ENCODE data around the gene LYRM4. TPM values are rescaled to one million over a fixed set of nuclear protein-coding genes. Genes with fewer than 3 reads are reported as not detected.

LYRM4 gene
- total and polyA plus RNA-seq, 2 donors (not counting 1 experiment from before 2014, with no cell fraction given): 22.1 to 29.5 TPM

- CTCF ChIA-PET: no interaction called here
- POLR2A ChIA-PET: no interaction called here
- Histone ChIP-seq H3K27me3 (replicated peaks in 1 of 4; ENCODE audit: control extremely low read depth in 1 of 4, control insufficient read depth in 3 of 4, insufficient read depth in 4 of 4, low read length in 3 of 4) (no peaks in the 10 kb centered on the region), H3K9ac (ENCODE audit: low read length) (no peak overlapping the region), H3K36me3 (replicated peaks in 1 of 2; ENCODE audit: control extremely low read depth in 1 of 2, control insufficient read depth in 1 of 2, extremely low read depth in 1 of 2, insufficient read depth in 2 of 2, low read length in 1 of 2) (no peaks in the 10 kb centered on the region), H4K20me1 (ENCODE audit: control insufficient read depth, insufficient read depth, low read length, poor library complexity, severe bottlenecking) (no peaks in the 10 kb centered on the region), H3K4me1 (ENCODE audit: control insufficient read depth in 2 of 2, insufficient read depth in 2 of 2, low read length in 2 of 2) (no peaks in the 10 kb centered on the region), H3K4me2 (replicated peaks; ENCODE audit: low read depth, low read length, poor library complexity, severe bottlenecking) (no peak overlapping the region), H3K9me3 (ENCODE audit: control extremely low read depth in 1 of 3, control insufficient read depth in 2 of 3, insufficient read depth in 1 of 3, low read length in 2 of 3) (no peaks in the 10 kb centered on the region), H3K79me2 (ENCODE audit: control insufficient read depth, insufficient read depth, low read length) (no peaks in the 10 kb centered on the region), H2AFZ (ENCODE audit: insufficient read depth, low read depth, low read length, poor library complexity, severe bottlenecking) (no peak overlapping the region), H3K4me3 (ENCODE audit: control extremely low read depth in 1 of 5, extremely low read depth in 1 of 5, insufficient read depth in 1 of 5, low read depth in 2 of 5, low read length in 4 of 5) (no peak overlapping the region), H3K27ac (ENCODE audit: low read length in 2 of 2) (no peak overlapping the region)
- intact Hi-C loops (cut with micrococcal nuclease): no loop called here
- no peaks in the 10 kb centered on the region for H3K4me1 Mint-ChIP-seq
- no peaks in the 10 kb centered on the region for H3K27me3 Mint-ChIP-seq
- no peak for DNase-seq
- no peak for ATAC-seq (ENCODE audit: low read depth)
- TF ChIP-seq, protein P1, sequence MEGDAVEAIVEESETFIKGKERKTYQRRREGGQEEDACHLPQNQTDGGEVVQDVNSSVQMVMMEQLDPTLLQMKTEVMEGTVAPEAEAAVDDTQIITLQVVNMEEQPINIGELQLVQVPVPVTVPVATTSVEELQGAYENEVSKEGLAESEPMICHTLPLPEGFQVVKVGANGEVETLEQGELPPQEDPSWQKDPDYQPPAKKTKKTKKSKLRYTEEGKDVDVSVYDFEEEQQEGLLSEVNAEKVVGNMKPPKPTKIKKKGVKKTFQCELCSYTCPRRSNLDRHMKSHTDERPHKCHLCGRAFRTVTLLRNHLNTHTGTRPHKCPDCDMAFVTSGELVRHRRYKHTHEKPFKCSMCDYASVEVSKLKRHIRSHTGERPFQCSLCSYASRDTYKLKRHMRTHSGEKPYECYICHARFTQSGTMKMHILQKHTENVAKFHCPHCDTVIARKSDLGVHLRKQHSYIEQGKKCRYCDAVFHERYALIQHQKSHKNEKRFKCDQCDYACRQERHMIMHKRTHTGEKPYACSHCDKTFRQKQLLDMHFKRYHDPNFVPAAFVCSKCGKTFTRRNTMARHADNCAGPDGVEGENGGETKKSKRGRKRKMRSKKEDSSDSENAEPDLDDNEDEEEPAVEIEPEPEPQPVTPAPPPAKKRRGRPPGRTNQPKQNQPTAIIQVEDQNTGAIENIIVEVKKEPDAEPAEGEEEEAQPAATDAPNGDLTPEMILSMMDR (IDR thresholded peaks at IDR 0.05): no peak
- TF ChIP-seq EZH2 (IDR thresholded peaks at IDR 0.05; ENCODE audit: borderline replicate concordance, insufficient read depth, low read depth, low read length, poor library complexity, severe bottlenecking): no peak
- no peaks in the 10 kb centered on the region for H3K9me3 Mint-ChIP-seq (ENCODE audit: insufficient read depth)
- no peak overlapping the region for H3K27ac Mint-ChIP-seq
- 100% methylated on average over 1 of the region's 4 CpGs for WGBS (ENCODE audit: insufficient coverage)
- H3K4me3 Mint-ChIP-seq: no peak overlapping the region
Measured at GRCh38 chr6:5160206-5160605, 100.5 kb downstream of the LYRM4 start.

GRCh38 chr6:5159162-5159561 lies 101.6 kb downstream of the LYRM4 start:
- no peaks in the 10 kb centered on the region for H3K4me1 Mint-ChIP-seq
- H3K27me3 Mint-ChIP-seq: no peaks in the 10 kb centered on the region
- H3K27ac ChIP-seq (ENCODE audit: low read length in 2 of 2): no peak overlapping the region
- no peaks in the 10 kb centered on the region for H4K20me1 ChIP-seq (ENCODE audit: control insufficient read depth, insufficient read depth, low read length, poor library complexity, severe bottlenecking)
- no peak overlapping the region for H3K4me3 ChIP-seq (ENCODE audit: control extremely low read depth in 1 of 5, extremely low read depth in 1 of 5, insufficient read depth in 1 of 5, low read depth in 2 of 5, low read length in 4 of 5)
- no peaks in the 10 kb centered on the region for H3K27me3 ChIP-seq (replicated peaks in 1 of 4; ENCODE audit: control extremely low read depth in 1 of 4, control insufficient read depth in 3 of 4, insufficient read depth in 4 of 4, low read length in 3 of 4)
- no peak overlapping the region for H3K4me3 Mint-ChIP-seq
- no peaks in the 10 kb centered on the region for H3K9me3 Mint-ChIP-seq (ENCODE audit: insufficient read depth)
- no peak overlapping the region for H3K4me2 ChIP-seq (replicated peaks; ENCODE audit: low read depth, low read length, poor library complexity, severe bottlenecking)
- TF ChIP-seq EZH2 (IDR thresholded peaks at IDR 0.05; ENCODE audit: borderline replicate concordance, insufficient read depth, low read depth, low read length, poor library complexity, severe bottlenecking): no peak
- TF ChIP-seq, protein P1 (IDR thresholded peaks at IDR 0.05): no peak
- DNase-seq: no peak
- no peak overlapping the region for H2AFZ ChIP-seq (ENCODE audit: insufficient read depth, low read depth, low read length, poor library complexity, severe bottlenecking)
- no peaks in the 10 kb centered on the region for H3K9me3 ChIP-seq (ENCODE audit: control extremely low read depth in 1 of 3, control insufficient read depth in 2 of 3, insufficient read depth in 1 of 3, low read length in 2 of 3)
- ChIA-PET CTCF (no interaction called here), POLR2A (no interaction called here)
- intact Hi-C loops (cut with micrococcal nuclease): no loop called here
- H3K4me1 ChIP-seq (ENCODE audit: control insufficient read depth in 2 of 2, insufficient read depth in 2 of 2, low read length in 2 of 2): no peaks in the 10 kb centered on the region
- no peaks in the 10 kb centered on the region for H3K36me3 ChIP-seq (replicated peaks in 1 of 2; ENCODE audit: control extremely low read depth in 1 of 2, control insufficient read depth in 1 of 2, extremely low read depth in 1 of 2, insufficient read depth in 2 of 2, low read length in 1 of 2)
- no peak overlapping the region for H3K9ac ChIP-seq (ENCODE audit: low read length)
- WGBS (ENCODE audit: insufficient coverage): 87% methylated on average over 1 of the region's 1 CpG
- ATAC-seq (ENCODE audit: low read depth): no peak
- no peaks in the 10 kb centered on the region for H3K79me2 ChIP-seq (ENCODE audit: control insufficient read depth, insufficient read depth, low read length)
- no peak overlapping the region for H3K27ac Mint-ChIP-seq
